Measurements from ENCODE around the gene CHM. TPM values are rescaled to one million over a fixed set of nuclear protein-coding genes. Genes with fewer than 3 reads are reported as not detected.

CHM gene
- total and polyA plus RNA-seq, 2 of the 8 experiments (the other 6 are each of a cell fraction or from before 2014, with no cell fraction given): 8.6 to 15.5 TPM

DNA sequence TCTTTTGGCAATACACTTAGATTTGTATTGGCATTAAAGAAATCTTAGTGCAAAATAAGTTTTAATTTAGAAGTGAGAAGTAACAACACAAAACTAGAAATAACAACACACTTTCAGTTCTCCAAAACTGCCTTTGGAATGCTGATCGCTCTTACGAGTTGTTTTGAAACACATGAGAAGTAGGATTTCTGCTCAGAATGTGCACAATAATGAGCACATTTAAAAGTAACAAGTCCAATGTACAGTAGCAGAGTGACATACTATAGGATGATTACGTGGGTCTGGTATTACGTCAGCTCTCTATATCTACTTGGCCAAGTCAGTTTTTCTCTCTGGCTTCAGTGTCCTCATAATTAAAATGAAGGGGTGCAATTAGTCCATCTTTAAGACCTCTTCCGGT, 164.8 kb downstream of the CHM start:
- POLR2A ChIA-PET (ENCODE audit: partially characterized antibody): no interaction called here
- H4K20me1 ChIP-seq (replicated peaks in 1 of 2; ENCODE audit: control insufficient read depth in 1 of 2, insufficient read depth in 2 of 2, low read length in 2 of 2): no peaks in the 10 kb centered on the region
- H3K36me3 ChIP-seq (ENCODE audit: control insufficient read depth in 2 of 4, insufficient read depth in 4 of 4, low read length in 3 of 4): peaks cover 0 to 3% (median 0%) of the 10 kb centered on the region in 4 experiments; a peak in 1 of 8 replicates
- no peak overlapping the region for H2BK20ac ChIP-seq (ENCODE audit: low read length)
- no peaks in the 10 kb centered on the region for H3K9me3 ChIP-seq (ENCODE audit: insufficient read depth in 2 of 2, low read depth in 1 of 2, low read length in 1 of 2)
- no peak overlapping the region for H4K91ac ChIP-seq (replicated peaks; ENCODE audit: insufficient read length, low read length)
- H3K23ac ChIP-seq (ENCODE audit: insufficient read length): no peak overlapping the region
- no peak overlapping the region for H3K4me2 ChIP-seq (ENCODE audit: insufficient read depth in 1 of 2, low read depth in 2 of 2, low read length in 2 of 2)
- CTCF ChIA-PET (ENCODE audit: partially characterized antibody): no interaction called here
- FAIRE-seq: no peak
- no peak for DNase-seq (ENCODE audit: low read depth in 1 of 2, low spot score in 2 of 2)
- H4K5ac ChIP-seq (ENCODE audit: insufficient read length, low read depth, low read length): no peak overlapping the region
- H3K4me1 ChIP-seq (replicated peaks in 1 of 4; ENCODE audit: control insufficient read depth in 3 of 4, insufficient read depth in 4 of 4, low read length in 3 of 4): no peaks in the 10 kb centered on the region
- H3K14ac ChIP-seq (ENCODE audit: insufficient read length): no peak overlapping the region
- no peak overlapping the region for H3K18ac ChIP-seq (ENCODE audit: extremely low read depth, low read length)
- no peaks in the 10 kb centered on the region for H3K27me3 ChIP-seq (replicated peaks in 1 of 4; ENCODE audit: control insufficient read depth in 3 of 4, extremely low read depth in 1 of 4, insufficient read depth in 3 of 4, low read length in 3 of 4)
- 93% methylated on average over 5 of the region's 5 CpGs; no CpG with 5 or more reads in 1 of the 2 experiments for WGBS, 2 experiments (ENCODE audit: extremely low coverage in 1 of 2, insufficient coverage in 1 of 2, insufficient read length in 1 of 2, insufficient replicate concordance in 2 of 2, low coverage in 1 of 2, low lambda C conversion rate in 2 of 2, missing lambda C conversion rate in 1 of 2)
- H2BK15ac ChIP-seq (ENCODE audit: low read length): no peak overlapping the region
- no peak overlapping the region for H3K4me3 ChIP-seq (ENCODE audit: extremely low read depth in 1 of 4, insufficient read depth in 2 of 4, low read depth in 3 of 4, low read length in 4 of 4)
- no peak overlapping the region for H2BK120ac ChIP-seq (replicated peaks; ENCODE audit: low read depth, low read length)
- H3K23me2 ChIP-seq (ENCODE audit: low read depth, low read length): no peaks in the 10 kb centered on the region
- H3K4ac ChIP-seq (replicated peaks; ENCODE audit: insufficient read length, low read depth, low read length): no peak overlapping the region
- no peak overlapping the region for H3K9ac ChIP-seq (replicated peaks in 1 of 4; ENCODE audit: extremely low read depth in 1 of 4, low read depth in 3 of 4, low read length in 3 of 4)
- H2AK5ac ChIP-seq (ENCODE audit: low read depth, low read length): no peak overlapping the region
- H3K79me2 ChIP-seq (ENCODE audit: control insufficient read depth in 1 of 2, insufficient read depth in 2 of 2, low read length in 2 of 2): no peaks in the 10 kb centered on the region
- H3K79me1 ChIP-seq (ENCODE audit: low read depth, low read length): no peaks in the 10 kb centered on the region
- H2AFZ ChIP-seq (ENCODE audit: low read length): no peak overlapping the region
- H3K56ac ChIP-seq (replicated peaks; ENCODE audit: insufficient read length, low read depth, low read length): no peak overlapping the region
- H3K27ac ChIP-seq (ENCODE audit: low read depth, low read length): no peak overlapping the region
- no peak overlapping the region for H2BK5ac ChIP-seq (ENCODE audit: low read depth, low read length)
- no peak overlapping the region for H2BK12ac ChIP-seq (ENCODE audit: low read depth, low read length)
- no peak overlapping the region for H4K8ac ChIP-seq (ENCODE audit: extremely low read depth, insufficient read depth, low read length)
- TF ChIP-seq, protein P1, sequence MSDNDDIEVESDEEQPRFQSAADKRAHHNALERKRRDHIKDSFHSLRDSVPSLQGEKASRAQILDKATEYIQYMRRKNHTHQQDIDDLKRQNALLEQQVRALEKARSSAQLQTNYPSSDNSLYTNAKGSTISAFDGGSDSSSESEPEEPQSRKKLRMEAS (IDR thresholded peaks at IDR 0.05): no peak
- no peak for TF ChIP-seq NRF1 (IDR thresholded peaks at IDR 0.05; ENCODE audit: low read depth, low read length)
- TF ChIP-seq ASH2L (IDR thresholded peaks at IDR 0.05; ENCODE audit: low read length): no peak
